ENCODE measurements around the gene AP4M1.

The AP4M1 gene

GRCh38 chr7:100157334-100158228, 56.1 kb downstream of the AP4M1 start:
- peak overlapping the region; percentile 86 for H3K4me3 Mint-ChIP-seq
- no peaks in the 10 kb centered on the region for H3K9me3 Mint-ChIP-seq
- H3K4me1 Mint-ChIP-seq: peaks cover 48% of the 10 kb centered on the region
- no peak for DNase-seq
- no peak for TF ChIP-seq CTCF (IDR thresholded peaks at IDR 0.05)
- peaks cover 17% of the 10 kb centered on the region for H3K36me3 Mint-ChIP-seq (ENCODE audit: low read depth)
- H3K27me3 Mint-ChIP-seq (ENCODE audit: low read depth, poor library complexity): peaks cover 7% of the 10 kb centered on the region
- peak overlapping the region; percentile 96 for H3K27ac Mint-ChIP-seq

All from nephron progenitor cell (in vitro differentiated cells).